CD8-positive, alpha-beta memory T cell (primary cell): ENCODE data around the gene THSD7A. TPM values are rescaled to one million over a fixed set of nuclear protein-coding genes. Genes with fewer than 3 reads are reported as not detected.

ENCODE experiments used
- CTCF ChIA-PET: fragments of 350-600 bp; sonication (Branson Sonifier 250); formaldehyde crosslinking; loops from one replicate; lab custom pipeline; 2021; ENCODE audit warnings: antibody characterized with exemption; lab: Charles Lee
- POLR2A ChIA-PET: fragments of 350-600 bp; sonication (Branson Sonifier 250); formaldehyde crosslinking; loops from one replicate; lab custom pipeline; 2021; ENCODE audit warnings: antibody characterized with exemption; lab: Charles Lee
- DNase-seq, 5 donors: peaks; one replicate each; pipeline versions ENCODE4 v3.0.0 to v3.0.0-alpha.2; 2020 to 2022; ENCODE audit warnings: mixed read lengths in 1 of 5
- H3K27ac ChIP-seq: one replicate; pipeline ENCODE4 v1.7.0; 2013; ENCODE audit warnings: low read depth, mild to moderate bottlenecking, low read length, moderate library complexity
- H3K27me3 ChIP-seq: 2 replicates; pipeline ENCODE4 v1.7.0; 2013; ENCODE audit warnings: low read length, mild to moderate bottlenecking; ENCODE audit not compliant: insufficient read depth, poor library complexity, severe bottlenecking
- H3K36me3 ChIP-seq: 2 replicates; pipeline ENCODE4 v1.7.0; 2013; ENCODE audit warnings: mild to moderate bottlenecking, low read length, moderate library complexity; ENCODE audit not compliant: insufficient read depth
- H3K4me1 ChIP-seq: 2 replicates; pipeline ENCODE4 v1.7.0; 2013; ENCODE audit warnings: mild to moderate bottlenecking, low read length, moderate library complexity; ENCODE audit not compliant: insufficient read depth
- H3K4me3 ChIP-seq: 2 replicates; pipeline ENCODE4 v1.7.0; 2013; ENCODE audit warnings: mild to moderate bottlenecking, low read length
- H3K9me3 ChIP-seq: 2 replicates; pipeline ENCODE4 v1.7.0; 2013; ENCODE audit warnings: mild to moderate bottlenecking, low read length
- H3K27ac Mint-ChIP-seq, 8 donors: one replicate each; pipeline ENCODE4 v1.8.0; 2020 to 2021; ENCODE audit warnings: mixed read lengths in 8 of 8, mild to moderate bottlenecking in 6 of 8, inconsistent platforms in 3 of 8, moderate library complexity in 3 of 8
- H3K27me3 Mint-ChIP-seq, 2 donors: one replicate each; pipeline ENCODE4 v1.8.0; 2020 to 2021; ENCODE audit warnings: mixed read lengths in 2 of 2, mild to moderate bottlenecking in 1 of 2, moderate library complexity in 1 of 2
- H3K36me3 Mint-ChIP-seq, 3 donors: one replicate each; pipeline ENCODE4 v1.8.0; 2020 to 2021; ENCODE audit warnings: mixed read lengths in 3 of 3, inconsistent platforms in 1 of 3, mild to moderate bottlenecking in 1 of 3
- H3K4me1 Mint-ChIP-seq, 3 donors: one replicate each; pipeline ENCODE4 v1.8.0; 2020 to 2021; ENCODE audit warnings: mixed read lengths in 3 of 3, inconsistent platforms in 1 of 3, mild to moderate bottlenecking in 1 of 3
- H3K4me3 Mint-ChIP-seq, 7 donors: one replicate each; pipeline ENCODE4 v1.8.0; 2020 to 2021; ENCODE audit warnings: mixed read lengths in 7 of 7, mild to moderate bottlenecking in 6 of 7, moderate library complexity in 4 of 7, inconsistent platforms in 2 of 7
- H3K9me3 Mint-ChIP-seq, 5 donors: one replicate each; pipeline ENCODE4 v1.8.0; 2020 to 2022; ENCODE audit warnings: mixed read lengths in 5 of 5, mild to moderate bottlenecking in 3 of 5, moderate library complexity in 2 of 5, inconsistent platforms in 1 of 5
- polyA plus RNA-seq: library from polyadenylated mRNA; unstranded; fragments of 300-500 nt; fragmentation: Illumina TruSeq; gene quantifications from one replicate; pipeline ENCODE4 v1.2.3, GENCODE V29; 2021
- total RNA-seq, 2 experiments: library from RNA; stranded (reverse); gene quantifications; one replicate each; pipeline ENCODE4 v1.2.3, GENCODE V29; 2021

THSD7A gene
- total and polyA plus RNA-seq, 3 experiments from 2014 or later: not detected

- DNase-seq: no peak
- H3K27ac Mint-ChIP-seq: no peak overlapping the region
- Histone ChIP-seq H3K27me3 (no peaks in the 10 kb centered on the region), H3K4me3 (no peak overlapping the region), H3K27ac (no peak overlapping the region), H3K4me1 (no peaks in the 10 kb centered on the region), H3K36me3 (no peaks in the 10 kb centered on the region), H3K9me3 (no peaks in the 10 kb centered on the region)
- no peaks in the 10 kb centered on the region for H3K4me1 Mint-ChIP-seq
- H3K36me3 Mint-ChIP-seq: no peaks in the 10 kb centered on the region
- CTCF ChIA-PET: no interaction called here
- no peak overlapping the region for H3K4me3 Mint-ChIP-seq
- POLR2A ChIA-PET: no interaction called here
- peaks cover 0 to 3% (median 2%) of the 10 kb centered on the region in 5 donors for H3K9me3 Mint-ChIP-seq
- peaks cover 0 to 3% of the 10 kb centered on the region in 2 donors for H3K27me3 Mint-ChIP-seq
Measured at GRCh38 chr7:11541330-11541729, 290.7 kb downstream of the THSD7A start.

GRCh38 chr7:11540271-11540761, 291.7 kb downstream of the THSD7A start:
- no peak for DNase-seq
- POLR2A ChIA-PET: no interaction called here
- Mint-ChIP-seq H3K36me3 (no peaks in the 10 kb centered on the region), H3K9me3 (peaks cover 0 to 3% (median 0%) of the 10 kb centered on the region in 5 donors), H3K27ac (no peak overlapping the region), H3K27me3 (peaks cover 0 to 3% of the 10 kb centered on the region in 2 donors), H3K4me1 (no peaks in the 10 kb centered on the region), H3K4me3 (no peak overlapping the region)
- no peaks in the 10 kb centered on the region for H3K36me3 ChIP-seq
- no peaks in the 10 kb centered on the region for H3K4me1 ChIP-seq
- no peak overlapping the region for H3K4me3 ChIP-seq
- CTCF ChIA-PET: no interaction called here
- no peak overlapping the region for H3K27ac ChIP-seq
- H3K9me3 ChIP-seq: no peaks in the 10 kb centered on the region
- no peaks in the 10 kb centered on the region for H3K27me3 ChIP-seq

GRCh38 chr7:11539853-11540252, 292.1 kb downstream of the THSD7A start:
- CTCF ChIA-PET: no interaction called here
- peaks cover 0 to 3% (median 0%) of the 10 kb centered on the region in 5 donors for H3K9me3 Mint-ChIP-seq
- Histone ChIP-seq H3K4me1 (no peaks in the 10 kb centered on the region), H3K27me3 (no peaks in the 10 kb centered on the region), H3K36me3 (no peaks in the 10 kb centered on the region), H3K4me3 (no peak overlapping the region), H3K27ac (no peak overlapping the region), H3K9me3 (no peaks in the 10 kb centered on the region)
- POLR2A ChIA-PET: no interaction called here
- H3K4me1 Mint-ChIP-seq: no peaks in the 10 kb centered on the region
- DNase-seq: no peak
- no peak overlapping the region for H3K27ac Mint-ChIP-seq
- no peaks in the 10 kb centered on the region for H3K36me3 Mint-ChIP-seq
- peaks cover 0 to 3% of the 10 kb centered on the region in 2 donors for H3K27me3 Mint-ChIP-seq
- no peak overlapping the region for H3K4me3 Mint-ChIP-seq

- Mint-ChIP-seq H3K36me3 (no peaks in the 10 kb centered on the region), H3K9me3 (peaks cover 0 to 3% (median 0%) of the 10 kb centered on the region in 5 donors), H3K27ac (no peak overlapping the region), H3K27me3 (peaks cover 0 to 3% of the 10 kb centered on the region in 2 donors), H3K4me1 (no peaks in the 10 kb centered on the region), H3K4me3 (no peak overlapping the region)
- Histone ChIP-seq H3K4me1 (no peaks in the 10 kb centered on the region), H3K27me3 (no peaks in the 10 kb centered on the region), H3K36me3 (no peaks in the 10 kb centered on the region), H3K4me3 (no peak overlapping the region), H3K9me3 (no peaks in the 10 kb centered on the region), H3K27ac (no peak overlapping the region)
- POLR2A ChIA-PET: no interaction called here
- CTCF ChIA-PET: no interaction called here
- no peak for DNase-seq
Measured at GRCh38 chr7:11538751-11539299, 293.2 kb downstream of the THSD7A start.

- Mint-ChIP-seq H3K4me1 (no peaks in the 10 kb centered on the region), H3K27ac (no peak overlapping the region), H3K27me3 (peaks cover 0 to 3% of the 10 kb centered on the region in 2 donors), H3K4me3 (no peak overlapping the region), H3K36me3 (no peaks in the 10 kb centered on the region), H3K9me3 (peaks cover 0 to 7% (median 1%) of the 10 kb centered on the region in 5 donors)
- ChIA-PET POLR2A (no interaction called here), CTCF (no interaction called here)
- Histone ChIP-seq H3K9me3 (no peaks in the 10 kb centered on the region), H3K4me1 (no peaks in the 10 kb centered on the region), H3K4me3 (no peak overlapping the region), H3K27me3 (no peaks in the 10 kb centered on the region), H3K27ac (no peak overlapping the region), H3K36me3 (no peaks in the 10 kb centered on the region)
- DNase-seq: no peak
Measured at GRCh38 chr7:11533229-11533820, 298.7 kb downstream of the THSD7A start.

GRCh38 chr7:11529382-11529781, 302.6 kb downstream of the THSD7A start:
- POLR2A ChIA-PET: no interaction called here

GRCh38 chr7:11527707-11528106, 304.3 kb downstream of the THSD7A start:
- no peaks in the 10 kb centered on the region for H3K27me3 Mint-ChIP-seq
- no peaks in the 10 kb centered on the region for H3K9me3 ChIP-seq
- no peak overlapping the region for H3K4me3 ChIP-seq
- no peak overlapping the region for H3K27ac Mint-ChIP-seq
- no peaks in the 10 kb centered on the region for H3K36me3 ChIP-seq
- no peak overlapping the region for H3K27ac ChIP-seq
- CTCF ChIA-PET: no interaction called here
- peaks cover 0 to 9% (median 5%) of the 10 kb centered on the region in 5 donors for H3K9me3 Mint-ChIP-seq
- no peaks in the 10 kb centered on the region for H3K4me1 Mint-ChIP-seq
- H3K27me3 ChIP-seq: no peaks in the 10 kb centered on the region
- DNase-seq: no peak
- no peaks in the 10 kb centered on the region for H3K36me3 Mint-ChIP-seq
- H3K4me3 Mint-ChIP-seq: no peak overlapping the region
- H3K4me1 ChIP-seq: no peaks in the 10 kb centered on the region
- POLR2A ChIA-PET: no interaction called here

More at GRCh38 chr7:11529382-11529781, 302.6 kb downstream of the THSD7A start:
- Histone ChIP-seq H3K4me1 (no peaks in the 10 kb centered on the region), H3K27ac (no peak overlapping the region), H3K36me3 (no peaks in the 10 kb centered on the region), H3K9me3 (no peaks in the 10 kb centered on the region), H3K4me3 (no peak overlapping the region), H3K27me3 (no peaks in the 10 kb centered on the region)
- H3K27ac Mint-ChIP-seq: no peak overlapping the region
- H3K4me3 Mint-ChIP-seq: no peak overlapping the region
- CTCF ChIA-PET: no interaction called here
- no peaks in the 10 kb centered on the region for H3K36me3 Mint-ChIP-seq
- no peaks in the 10 kb centered on the region for H3K27me3 Mint-ChIP-seq
- H3K9me3 Mint-ChIP-seq: peaks cover under 1 to 7% (median 3%) of the 10 kb centered on the region in 5 donors
- H3K4me1 Mint-ChIP-seq: no peaks in the 10 kb centered on the region
- no peak for DNase-seq

GRCh38 chr7:11524476-11525397, 307.3 kb downstream of the THSD7A start:
- Histone ChIP-seq H3K4me3 (no peak overlapping the region), H3K27me3 (no peaks in the 10 kb centered on the region), H3K4me1 (no peaks in the 10 kb centered on the region), H3K36me3 (no peaks in the 10 kb centered on the region), H3K27ac (no peak overlapping the region), H3K9me3 (no peaks in the 10 kb centered on the region)
- ChIA-PET POLR2A (no interaction called here), CTCF (no interaction called here)
- no peak for DNase-seq
- Mint-ChIP-seq H3K4me3 (no peak overlapping the region), H3K27ac (no peak overlapping the region), H3K27me3 (peaks cover 0 to 1% of the 10 kb centered on the region in 2 donors), H3K36me3 (no peaks in the 10 kb centered on the region), H3K9me3 (peaks cover 0 to 9% (median 0%) of the 10 kb centered on the region in 5 donors), H3K4me1 (no peaks in the 10 kb centered on the region)
